Skin of body (tissue), 3 donors: ENCODE results near the gene ATP8B1. TPM values are rescaled to one million over a fixed set of nuclear protein-coding genes. Genes with fewer than 3 reads are reported as not detected.

Experiments used
- DNase-seq: peaks from one replicate; lab custom pipeline; 2025; lab: John Stamatoyannopoulos, UW
- small RNA-seq: library from RNA; depleted of rRNA; stranded (forward); fragments of <200 nt; gene quantifications from one replicate; pipeline ENCODE3, GENCODE V24; 2014; ENCODE audit warnings: low replicate concordance
- total RNA-seq: library from RNA; depleted of rRNA; stranded (reverse); fragments of >200 nt; gene quantifications from one replicate; pipeline ENCODE4 v1.2.3, GENCODE V29; 2014

ATP8B1 gene
- total RNA-seq, 1 donor from 2014 or later = 23.0 TPM

GRCh38 chr18:57627488-57627887 is 175.6 kb downstream of the ATP8B1 start:
- DNase-seq = no peak

GRCh38 chr18:57624988-57625387 is 178.1 kb downstream of the ATP8B1 start:
- no peak for DNase-seq

- no peak for DNase-seq
Measured at GRCh38 chr18:57621246-57621604, 181.9 kb downstream of the ATP8B1 start.

- DNase-seq = no peak
Measured at GRCh38 chr18:57619876-57620275, 183.2 kb downstream of the ATP8B1 start.

- no peak for DNase-seq
Measured at GRCh38 chr18:57618910-57619309, 184.2 kb downstream of the ATP8B1 start.

- DNase-seq = no peak
Measured at GRCh38 chr18:57603871-57604270, 199.2 kb downstream of the ATP8B1 start.

Small RNA genes lying within 50 kb of the gene (small RNA-seq; reads per million reads assigned to genes)
- gene RNU6-742P = not detected

Other genes starting within 250 kb of the ATP8B1 start
- gene FECH, start 216.6 kb downstream of the ATP8B1 start, total RNA-seq = 54.4 TPM
- 72.6 TPM for gene NARS1, start 181.5 kb downstream of the ATP8B1 start, total RNA-seq
- gene NEDD4L, start 240.9 kb upstream of the ATP8B1 start, total RNA-seq = 40.1 TPM